HG03565 (cell line): ENCODE results near the gene CHD6.

Experiments used
- ATAC-seq: cut with Tn5 transposase; IDR thresholded peaks from one replicate; pipeline ENCODE4 v1.9.1; 2021; ENCODE audit warnings: mild to moderate bottlenecking, moderate library complexity; ENCODE audit not compliant: unreplicated experiment

CHD6 gene

DNA sequence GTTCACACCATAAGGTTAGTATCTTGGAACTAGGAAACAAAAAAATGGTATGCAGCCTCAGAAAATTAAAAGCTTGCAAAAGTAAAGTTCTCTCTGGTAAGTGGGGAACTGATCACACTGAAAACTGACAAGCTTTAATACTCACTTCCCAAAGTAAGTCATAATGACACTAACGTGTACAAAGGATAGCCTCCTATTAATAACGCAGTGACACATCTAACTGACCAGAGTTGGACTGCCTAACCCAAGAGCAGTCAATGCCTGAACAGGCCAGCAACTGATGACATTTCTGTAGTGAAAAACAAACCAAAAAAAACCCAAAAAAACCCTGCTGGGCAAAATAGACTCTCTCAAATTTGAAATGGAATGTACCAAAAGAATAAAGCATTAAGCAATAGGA, 30.7 kb downstream of the CHD6 start:
- no peak for ATAC-seq

DNA sequence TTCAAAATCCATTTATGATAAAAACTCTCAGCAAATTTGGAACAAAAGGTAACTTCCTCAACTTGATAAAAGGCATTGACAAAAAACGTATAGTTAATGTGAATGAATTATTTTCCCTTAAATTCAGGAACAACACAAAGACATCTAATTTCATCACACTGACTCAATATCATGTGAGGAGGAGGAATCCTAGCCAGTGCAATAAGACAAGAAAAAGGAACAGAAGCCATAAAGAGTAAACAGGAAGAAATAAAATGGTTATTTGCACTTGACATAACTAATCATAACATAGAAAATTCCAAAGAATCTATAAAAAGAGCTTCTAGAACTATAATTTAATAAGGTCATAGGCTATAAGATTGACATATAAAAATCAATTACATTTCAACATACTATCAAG, 31.4 kb downstream of the CHD6 start:
- no peak for ATAC-seq

DNA sequence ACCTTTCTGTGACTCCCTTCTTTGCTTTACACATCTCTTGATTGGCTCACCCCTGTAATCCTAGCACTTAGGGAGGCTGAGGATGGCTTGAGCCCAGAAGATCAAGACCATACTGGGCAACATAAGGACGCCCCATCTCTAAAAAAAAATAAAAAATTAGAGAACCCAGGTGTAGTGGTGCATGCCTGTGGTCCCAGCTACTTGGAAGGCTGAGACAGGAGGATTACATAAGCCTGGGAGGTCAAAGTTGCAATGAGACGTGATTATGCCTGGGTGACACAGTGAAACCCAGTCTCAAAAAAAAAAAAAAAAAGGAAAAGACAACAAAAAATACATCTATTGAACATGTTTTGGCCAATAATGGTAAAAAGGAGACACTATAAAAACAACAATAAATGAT, 37.8 kb downstream of the CHD6 start:
- ATAC-seq, result no peak

DNA sequence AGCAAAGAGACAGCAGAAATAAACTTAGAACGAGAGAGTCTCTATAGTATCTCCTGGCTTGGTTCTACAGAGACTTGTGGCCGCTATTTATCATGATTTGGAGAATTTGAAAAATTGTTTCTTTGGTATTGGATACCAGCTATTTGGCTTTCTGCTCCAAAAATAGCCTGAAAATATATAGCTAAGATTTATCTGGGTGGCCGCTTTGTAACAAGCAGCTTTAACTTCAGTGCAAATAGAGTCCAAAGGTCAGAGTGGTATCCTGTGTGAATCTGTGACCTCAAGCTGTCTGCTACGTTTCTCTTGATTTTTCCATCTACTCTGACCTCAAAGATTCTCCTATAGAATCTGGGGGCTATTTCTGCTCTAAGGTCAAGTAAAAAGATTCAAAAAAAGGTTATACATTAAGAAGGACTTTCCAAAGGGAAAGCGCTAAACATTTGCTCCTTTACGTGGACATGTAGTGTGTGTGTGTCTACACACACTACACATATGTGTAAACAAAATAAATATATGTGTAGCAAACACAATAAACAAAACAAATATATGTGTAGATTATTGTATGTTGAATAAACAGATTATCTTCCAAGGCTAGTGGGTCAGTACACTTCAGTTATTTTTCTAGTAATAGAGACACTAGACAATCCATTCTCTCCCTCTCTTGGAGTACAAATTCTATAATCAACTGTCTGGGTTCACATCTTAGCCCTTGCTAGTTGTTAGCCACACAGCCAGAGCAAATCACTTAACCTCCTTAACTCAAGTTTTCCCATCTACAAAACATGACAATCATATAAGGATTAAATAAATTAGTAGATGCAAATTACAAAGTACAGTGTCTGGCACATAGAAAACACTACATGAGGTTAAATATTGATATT, 40.8 kb downstream of the CHD6 start:
- ATAC-seq, result no peak

DNA sequence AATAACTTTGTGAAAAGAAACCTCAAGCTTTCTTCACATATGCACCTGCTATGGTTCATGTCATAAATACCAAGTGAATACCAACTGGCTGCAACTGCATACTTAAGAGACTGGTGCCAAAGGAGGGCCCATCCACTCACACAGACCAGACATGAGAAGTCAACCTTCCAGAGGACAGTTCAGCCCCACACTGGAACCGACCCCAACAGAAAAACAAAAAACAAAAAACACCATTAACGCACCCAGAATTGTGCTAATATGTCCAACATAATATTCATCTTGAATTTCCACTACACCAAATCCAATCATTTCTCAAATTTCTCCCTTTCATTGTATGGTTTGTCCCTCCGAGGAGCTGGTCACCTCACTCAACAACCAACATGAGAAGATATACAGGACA, 42.8 kb downstream of the CHD6 start:
- ATAC-seq, result no peak

DNA sequence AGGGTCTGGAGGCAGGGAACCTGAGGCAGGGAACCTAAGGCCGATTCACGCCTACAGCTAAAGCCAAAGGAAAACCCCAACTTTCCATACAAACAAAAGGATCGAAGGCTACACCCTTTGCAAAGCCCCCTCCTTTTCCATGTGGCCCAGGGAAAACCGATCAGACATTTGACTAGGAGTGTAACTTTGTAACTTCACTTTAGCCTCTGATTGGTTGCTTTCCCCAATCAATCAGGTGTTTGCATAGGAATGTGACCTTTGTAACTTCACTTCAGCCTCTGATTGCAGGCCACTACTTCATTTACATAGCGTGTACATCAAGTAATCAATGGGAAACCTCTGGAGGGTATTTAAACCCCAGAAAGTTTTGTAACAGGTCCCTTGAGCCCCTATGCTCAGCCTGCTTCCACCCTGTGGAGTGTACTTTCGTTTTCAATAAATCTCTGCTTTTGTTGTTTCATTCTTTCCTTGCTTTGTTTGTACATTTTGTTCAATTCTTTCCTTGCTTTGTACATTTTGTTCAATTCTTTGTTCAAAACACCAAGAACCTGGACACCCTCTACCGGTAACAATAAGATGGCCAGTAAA, 43.3 kb downstream of the CHD6 start:
- ATAC-seq, result no peak

DNA sequence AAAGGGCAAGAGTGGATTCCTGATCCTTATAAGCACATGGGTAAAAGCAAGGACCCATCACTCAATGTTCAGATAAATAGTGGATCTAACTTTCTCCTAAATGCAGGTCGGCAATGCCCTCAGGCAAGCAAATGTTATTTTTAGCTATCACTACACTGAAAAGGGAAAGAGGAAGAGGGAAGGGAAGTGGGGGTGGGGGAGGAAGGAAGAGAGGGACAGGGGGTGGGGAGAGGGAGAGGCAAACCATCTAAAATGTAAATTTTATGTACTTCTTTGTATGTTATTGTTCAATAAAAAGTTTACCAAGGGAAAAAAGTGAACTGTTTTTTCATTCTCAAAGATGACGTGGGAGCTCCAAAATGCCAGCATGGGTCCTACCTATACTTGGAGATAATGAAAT, 44.2 kb downstream of the CHD6 start:
- no peak for ATAC-seq

DNA sequence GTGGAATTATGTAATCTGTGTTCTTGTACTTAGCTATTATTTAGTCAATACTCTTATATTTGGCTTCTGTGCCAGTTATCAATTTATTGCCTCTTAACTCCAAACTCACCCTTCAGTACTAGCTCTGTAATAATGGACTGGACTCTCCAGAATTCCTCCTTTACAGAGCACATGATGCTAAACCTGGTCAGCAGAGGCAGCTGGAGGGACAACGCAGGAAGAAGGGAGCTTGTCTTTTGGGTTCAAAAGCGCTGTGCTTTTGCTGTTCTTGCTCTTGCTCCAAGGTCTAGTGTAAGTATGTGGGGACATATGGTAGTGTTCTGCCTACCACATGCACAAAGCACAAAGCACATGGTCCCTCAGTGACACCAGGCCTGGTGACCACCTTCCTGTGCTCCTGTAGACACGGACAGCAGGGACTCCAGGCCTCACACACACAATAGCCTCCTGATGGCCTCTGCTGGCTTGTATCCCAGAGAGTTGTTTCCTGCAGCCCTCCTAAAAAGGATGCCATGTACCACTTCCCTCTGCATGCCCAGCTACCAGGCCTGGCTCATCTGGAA, 46.1 kb downstream of the CHD6 start:
- no peak for ATAC-seq

DNA sequence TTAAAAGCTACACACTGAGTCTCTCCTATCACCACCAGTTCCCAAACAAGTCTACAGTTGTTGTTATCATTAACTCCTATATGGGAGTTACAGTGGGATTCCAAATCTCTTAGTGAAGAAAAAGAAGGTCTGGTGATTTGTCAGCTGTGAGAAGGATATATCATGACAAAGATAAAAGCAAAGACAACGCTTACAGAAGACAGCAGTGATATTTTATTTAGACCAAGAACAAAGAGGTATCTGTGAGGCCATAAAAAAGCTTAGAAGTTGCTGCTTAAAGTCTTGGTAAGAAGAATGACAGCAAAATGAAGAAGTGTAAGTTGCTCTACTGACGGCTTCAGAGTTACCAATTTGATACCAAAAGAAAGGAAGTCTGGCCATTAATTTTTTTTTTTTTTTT, 47.2 kb downstream of the CHD6 start:
- no peak for ATAC-seq

DNA sequence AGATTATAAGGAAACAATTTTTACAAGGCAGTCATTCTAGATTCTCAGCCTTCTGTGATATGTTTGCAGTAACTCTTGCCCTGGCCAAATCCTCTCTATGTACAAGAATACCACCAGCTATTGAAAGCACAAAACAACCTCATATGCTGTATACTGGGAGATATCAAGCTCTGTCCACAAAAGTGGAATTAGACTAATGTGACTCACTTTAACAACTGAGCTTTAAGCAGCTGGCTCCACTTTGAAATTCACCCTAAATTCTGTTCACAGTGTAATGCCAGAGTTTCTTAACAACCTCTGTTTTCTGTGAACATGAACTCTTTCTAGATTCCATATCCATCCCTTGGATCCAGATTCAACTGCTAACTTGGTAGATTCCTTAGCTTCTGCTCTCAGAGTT, 47.6 kb downstream of the CHD6 start:
- ATAC-seq, result no peak

DNA sequence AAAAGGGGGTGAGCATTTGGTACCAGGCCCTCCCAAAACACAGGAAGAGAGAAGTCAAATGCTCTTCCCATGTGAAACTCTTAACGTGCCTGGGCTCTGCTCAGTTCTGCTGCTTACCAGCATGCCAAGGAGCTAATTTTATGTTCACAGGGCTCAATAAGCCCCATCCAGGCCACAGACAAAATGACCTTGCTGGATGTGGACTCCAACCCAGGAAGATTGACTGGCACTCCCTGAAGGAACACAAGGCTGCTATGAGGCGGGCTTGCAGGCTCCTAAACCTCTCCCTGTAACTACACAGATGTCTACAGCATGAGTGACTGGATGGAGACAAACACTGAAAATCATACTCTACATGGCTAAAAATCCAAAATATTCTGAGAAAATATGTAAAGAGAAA, 50.6 kb downstream of the CHD6 start:
- ATAC-seq, result no peak

DNA sequence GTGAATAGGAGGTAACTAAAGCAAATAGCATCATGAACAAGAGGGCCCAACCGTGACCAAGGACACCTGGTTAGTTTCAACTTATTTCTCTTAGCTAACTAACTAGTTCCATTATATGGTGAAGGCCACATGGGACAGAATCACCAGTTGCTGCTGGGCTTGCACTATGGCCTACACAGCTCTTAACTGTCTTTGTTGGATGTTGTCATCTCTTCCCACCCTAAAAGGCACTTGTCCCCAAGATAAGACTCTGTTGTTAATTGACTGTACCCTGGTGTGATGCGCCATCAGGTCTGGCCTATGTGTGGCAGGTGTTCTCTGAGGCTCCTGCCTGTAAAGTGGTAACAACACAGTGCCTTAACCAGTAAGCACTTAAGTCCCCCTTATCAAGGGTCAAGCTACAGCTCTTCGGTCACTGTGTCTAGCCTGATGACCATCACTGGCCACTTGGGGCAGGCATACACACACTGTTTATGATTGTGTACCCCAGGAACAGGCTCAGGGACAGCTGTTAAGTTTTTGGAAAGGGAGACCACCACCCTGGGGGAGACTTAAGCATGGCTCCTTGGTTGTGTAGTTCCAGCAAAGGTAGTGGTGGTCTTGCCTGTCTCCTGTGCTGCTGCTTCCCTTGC, 51.2 kb downstream of the CHD6 start:
- no peak for ATAC-seq

DNA sequence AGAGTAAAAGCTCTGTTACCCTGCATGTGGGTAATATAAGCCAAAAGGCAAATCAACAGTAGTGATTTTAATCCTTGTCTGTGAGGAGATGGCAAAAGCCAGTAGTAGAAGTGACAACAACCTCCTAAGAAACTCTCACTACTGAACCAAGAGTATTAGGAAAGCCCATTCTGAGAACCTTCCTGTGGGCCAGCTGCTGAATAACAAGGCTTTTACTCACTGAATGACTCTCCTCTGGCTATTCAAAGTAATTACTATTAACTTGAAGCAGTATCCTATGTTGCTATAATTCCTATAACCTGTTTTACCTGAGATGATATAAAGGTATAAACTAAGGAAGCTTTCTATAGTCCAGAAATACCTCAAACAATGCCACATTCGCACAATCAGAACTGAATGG, 55.1 kb downstream of the CHD6 start:
- no peak for ATAC-seq

DNA sequence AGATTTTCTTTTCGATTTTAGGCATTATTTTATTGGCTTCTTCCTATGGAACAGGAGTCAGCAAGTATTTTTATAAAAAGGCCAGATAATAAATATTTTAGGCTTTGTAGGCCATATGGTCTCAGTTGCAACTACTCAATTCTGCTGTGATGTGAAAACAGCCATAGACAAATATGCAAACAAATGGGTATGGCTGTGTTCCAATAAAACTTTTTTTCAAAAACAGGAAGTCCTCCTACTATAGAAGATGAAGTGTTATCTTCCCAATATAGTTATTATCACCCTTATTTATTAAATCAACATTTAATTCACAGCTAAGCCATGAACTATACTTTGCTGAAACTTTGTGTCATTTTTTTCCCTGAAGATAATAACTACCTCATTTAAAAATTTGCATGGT, 57.2 kb downstream of the CHD6 start:
- ATAC-seq, result no peak

DNA sequence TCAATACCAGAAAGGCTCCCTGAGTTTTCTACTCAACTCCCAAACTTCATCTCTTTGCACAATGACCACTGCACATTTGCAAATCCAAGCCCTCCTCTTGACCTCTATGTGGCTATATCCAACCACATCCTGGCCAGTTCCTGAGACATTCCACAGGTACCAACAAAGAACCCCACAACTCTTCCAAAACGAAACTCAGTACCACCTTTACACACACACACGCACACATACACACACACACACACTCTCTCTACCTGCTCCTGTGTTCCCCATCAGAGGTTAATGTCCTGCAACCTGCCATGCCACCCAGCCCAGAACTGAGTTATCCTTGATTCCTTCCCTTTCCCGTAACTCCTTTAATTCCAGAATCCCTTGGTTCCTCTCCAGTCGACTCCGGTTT, 58.5 kb downstream of the CHD6 start:
- no peak for ATAC-seq

DNA sequence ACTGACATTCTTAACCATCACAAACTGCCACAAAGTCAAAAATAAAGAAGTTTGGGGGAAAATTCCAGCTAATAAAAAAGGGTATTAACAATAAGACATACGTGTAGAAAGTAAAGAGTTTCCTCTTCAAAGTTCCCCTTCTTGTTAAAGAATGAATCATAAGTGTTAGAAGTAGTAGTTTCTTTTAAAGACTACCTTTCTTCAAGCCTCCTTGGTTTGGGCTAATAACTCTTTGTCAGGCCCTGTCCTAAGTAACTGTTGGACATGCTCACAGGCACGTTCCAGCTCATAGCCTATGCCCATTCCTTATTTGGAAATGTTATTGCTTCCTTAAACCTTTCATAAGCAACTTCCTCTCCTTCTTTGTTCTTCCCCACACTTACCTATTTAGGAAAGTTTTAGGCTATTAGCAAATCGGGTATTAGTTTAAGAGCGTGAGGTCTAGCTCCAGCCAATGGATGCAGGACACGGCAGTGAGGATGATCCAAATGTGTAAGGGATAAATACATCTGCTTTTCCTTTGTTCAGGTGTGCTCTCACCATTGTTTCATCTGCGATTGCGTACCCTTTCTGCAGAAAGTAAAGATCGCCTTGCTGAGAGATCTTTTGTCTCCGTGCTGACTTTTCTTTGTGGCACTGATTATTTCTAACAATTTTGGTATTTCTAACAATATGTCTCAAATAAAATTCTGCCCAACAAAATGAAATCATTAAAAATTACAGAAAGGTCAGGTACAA, 64.9 kb downstream of the CHD6 start:
- ATAC-seq, result no peak

DNA sequence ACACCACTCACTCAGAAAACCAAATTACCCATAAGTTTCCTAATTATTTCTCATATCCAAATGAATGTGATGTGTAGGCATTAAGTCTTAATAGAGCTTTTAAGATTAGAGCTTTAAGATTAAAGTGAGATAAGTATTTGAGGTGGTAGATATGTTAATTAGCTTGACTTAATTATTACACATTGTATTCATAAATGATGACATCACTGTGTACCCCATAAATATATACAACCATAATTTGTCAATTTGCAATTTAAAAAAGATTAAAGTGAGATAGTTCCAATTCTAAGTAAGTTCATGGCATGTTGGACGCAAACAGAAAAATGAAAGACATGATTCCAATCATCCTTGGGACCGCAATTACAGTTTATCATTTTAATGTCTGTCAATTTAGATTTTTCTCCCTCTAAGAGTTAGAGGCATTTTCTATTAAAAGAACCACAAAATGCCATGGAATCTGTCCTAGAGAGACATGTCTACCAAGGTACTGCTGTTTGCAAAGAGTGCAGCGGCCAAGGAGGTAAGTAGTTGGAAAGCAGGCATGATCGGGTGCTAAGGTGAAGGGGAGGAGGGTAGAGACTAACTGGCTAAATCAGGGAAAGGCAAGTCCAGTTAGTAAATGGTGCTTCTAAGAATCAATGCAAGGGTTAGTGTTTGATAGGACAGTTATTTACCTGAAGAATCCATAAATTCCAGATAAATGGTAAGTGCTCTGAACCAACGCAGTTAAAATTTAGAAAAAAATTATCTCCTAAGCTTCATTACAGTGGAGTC, 65.7 kb downstream of the CHD6 start:
- no peak for ATAC-seq

DNA sequence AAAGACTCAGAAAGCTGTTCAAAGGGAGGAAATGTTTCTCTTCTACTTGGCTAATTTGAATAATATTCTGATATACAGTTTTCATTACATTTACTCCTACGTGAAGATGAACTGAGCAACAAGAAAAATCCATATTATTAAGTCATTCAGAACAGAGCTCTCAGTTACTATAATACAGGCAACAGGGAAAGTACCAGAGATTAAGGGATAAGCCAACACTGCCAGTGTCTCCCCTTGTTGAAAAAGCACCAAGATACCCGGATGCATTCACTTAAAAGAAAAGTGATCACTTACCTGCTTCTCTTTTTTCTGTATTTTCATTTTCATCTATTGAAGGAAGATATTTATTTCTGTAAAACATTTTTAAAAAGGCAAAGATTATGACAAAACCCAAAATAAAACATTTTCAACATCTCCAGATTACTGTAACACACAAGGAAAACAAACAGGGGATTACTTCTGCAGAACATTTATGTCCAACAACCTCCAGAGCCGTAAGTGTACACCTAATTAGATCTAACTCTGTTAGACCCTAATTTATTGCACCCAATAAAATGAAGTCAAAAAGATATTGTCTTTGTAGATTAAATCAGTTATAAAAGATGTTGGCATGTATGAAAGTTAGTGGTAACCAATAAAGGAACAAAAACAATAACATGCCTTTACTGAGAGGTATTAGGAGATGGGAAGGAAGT, 67.0 kb downstream of the CHD6 start:
- no peak for ATAC-seq

DNA sequence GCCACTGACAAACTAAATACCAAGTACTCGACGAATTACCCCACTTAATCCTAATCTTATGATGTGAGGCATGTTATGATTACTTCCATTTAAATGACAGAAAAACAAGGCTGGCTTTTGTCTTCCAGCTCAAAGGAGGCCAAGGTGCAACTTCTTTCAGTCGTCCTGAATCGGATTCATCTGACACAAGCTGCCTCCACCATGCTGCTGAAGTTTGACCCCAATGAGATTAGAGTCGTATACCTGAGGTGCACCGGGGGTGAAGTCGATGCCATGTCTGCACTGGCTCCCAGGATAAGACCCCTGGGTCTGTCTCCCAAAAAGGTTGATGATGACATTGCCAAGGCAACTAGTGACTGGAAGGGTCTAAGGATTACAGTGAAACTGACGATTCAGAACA, 71.0 kb downstream of the CHD6 start:
- no peak for ATAC-seq

DNA sequence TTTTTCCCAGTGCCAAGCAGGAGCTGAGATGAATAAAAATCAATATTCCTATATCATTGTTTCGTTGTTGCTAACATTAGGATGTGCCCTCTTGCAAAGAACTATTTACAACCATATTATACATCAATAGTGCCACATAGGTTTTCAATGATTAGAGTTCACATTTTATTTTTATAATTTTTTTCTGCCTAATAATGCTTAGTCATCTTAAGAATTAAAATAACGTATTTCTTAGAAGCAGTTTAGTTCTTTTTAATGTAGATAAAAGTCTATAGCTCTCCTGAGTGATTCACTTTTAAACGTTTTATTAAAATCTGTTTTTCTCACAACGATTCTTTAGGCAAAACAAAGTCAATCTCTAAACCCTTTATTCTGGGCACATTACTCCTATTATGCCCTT, 71.6 kb downstream of the CHD6 start:
- ATAC-seq, result no peak
